GM19351 (cell line): ENCODE measurements around the gene RHOT2.

Experiments used
- ATAC-seq: cut with Tn5 transposase; IDR thresholded peaks from one replicate; pipeline ENCODE4 v1.9.1; 2021; ENCODE audit warnings: mild to moderate bottlenecking, moderate library complexity; ENCODE audit not compliant: unreplicated experiment

The RHOT2 gene

GRCh38 chr16:667780-668518 lies at the start of gene RHOT2:
Gene RHOT2 (plus strand): TSS chr16:668132. CDS start chr16:668200, 68 bp downstream.
- ATAC-seq, result peak; percentile 93

DNA sequence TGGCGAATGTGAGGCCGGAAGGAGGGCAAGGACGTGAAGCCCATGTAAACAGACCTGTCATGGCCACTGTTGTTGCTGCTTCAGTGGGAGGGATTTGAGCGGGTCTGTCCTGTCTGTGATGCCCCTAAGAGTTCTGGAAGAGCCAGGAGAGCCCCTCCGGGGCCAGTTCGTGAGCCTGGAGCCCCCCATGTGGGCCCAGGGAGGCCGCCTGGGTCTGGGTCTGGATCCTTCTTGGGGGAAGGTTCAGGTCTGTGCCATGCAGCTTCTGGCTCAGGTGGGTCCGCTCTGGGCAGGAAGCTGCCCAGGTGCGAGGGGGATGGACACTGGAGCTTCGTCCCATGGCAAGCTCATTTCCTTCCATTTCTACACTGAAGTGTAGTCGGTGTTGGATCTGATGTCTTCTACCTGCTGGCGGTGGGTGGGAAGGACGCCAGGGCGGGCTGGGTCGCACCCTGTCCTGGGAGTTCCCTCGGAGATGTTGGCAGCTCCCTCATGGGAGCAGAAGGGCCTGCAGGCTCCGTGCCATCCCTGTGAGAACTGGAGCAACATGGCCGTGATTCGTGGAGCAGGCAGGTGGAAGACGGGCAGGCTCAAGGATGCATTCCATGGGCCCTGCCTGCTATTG lies 48.3 kb upstream of the RHOT2 start:
- ATAC-seq, result no peak

- ATAC-seq, result no peak
These were observed 47.0 kb upstream of the RHOT2 start for GRCh38 chr16:620700-621525.

GRCh38 chr16:621526-622105 lies 46.3 kb upstream of the RHOT2 start:
- ATAC-seq, result no peak

DNA sequence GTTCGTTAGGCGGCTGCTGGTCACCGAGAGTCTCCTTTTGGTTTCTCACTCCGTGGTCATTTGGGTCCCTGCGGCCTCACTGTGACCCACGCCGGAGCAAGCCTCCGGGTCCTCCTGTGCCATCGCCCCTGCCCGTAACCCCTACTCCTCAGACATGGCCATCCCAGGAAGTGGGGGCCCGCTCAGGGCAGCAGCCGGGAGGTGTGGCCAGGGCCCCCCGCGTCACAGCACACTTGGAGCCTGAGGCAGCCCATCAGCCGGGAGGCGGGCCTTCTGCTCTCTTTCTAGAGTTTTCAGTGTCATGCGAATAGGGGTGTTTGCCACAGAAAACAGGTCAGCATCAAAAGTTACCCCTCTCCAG lies 45.0 kb upstream of the RHOT2 start:
- no peak for ATAC-seq

DNA sequence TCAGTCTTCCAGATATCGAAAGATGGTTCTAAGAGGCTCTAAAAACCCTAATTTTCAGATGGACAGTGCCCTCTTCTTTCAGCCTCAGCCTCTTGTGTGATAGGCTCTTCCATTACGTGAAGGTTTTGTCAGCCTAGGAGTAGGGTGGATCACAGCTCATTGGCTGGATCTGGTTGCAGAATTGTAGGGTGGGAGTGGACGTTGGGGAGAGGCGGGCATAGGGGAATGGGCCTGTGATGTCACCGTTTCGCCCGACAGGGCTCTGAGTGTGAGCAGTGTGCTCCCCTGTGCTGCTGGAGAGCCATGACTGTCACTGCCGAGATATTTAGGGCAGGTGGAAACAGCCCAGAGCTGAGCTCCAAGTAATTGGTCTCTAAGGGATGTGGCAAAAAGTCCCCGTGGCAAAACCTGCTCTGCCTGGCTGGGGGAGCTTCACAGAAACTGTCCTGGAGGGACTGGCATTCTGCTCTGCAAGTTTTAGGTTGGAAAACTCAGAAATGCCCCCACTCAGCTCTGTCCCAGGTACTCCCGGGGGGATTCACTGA lies 43.3 kb upstream of the RHOT2 start:
- ATAC-seq, result no peak

DNA sequence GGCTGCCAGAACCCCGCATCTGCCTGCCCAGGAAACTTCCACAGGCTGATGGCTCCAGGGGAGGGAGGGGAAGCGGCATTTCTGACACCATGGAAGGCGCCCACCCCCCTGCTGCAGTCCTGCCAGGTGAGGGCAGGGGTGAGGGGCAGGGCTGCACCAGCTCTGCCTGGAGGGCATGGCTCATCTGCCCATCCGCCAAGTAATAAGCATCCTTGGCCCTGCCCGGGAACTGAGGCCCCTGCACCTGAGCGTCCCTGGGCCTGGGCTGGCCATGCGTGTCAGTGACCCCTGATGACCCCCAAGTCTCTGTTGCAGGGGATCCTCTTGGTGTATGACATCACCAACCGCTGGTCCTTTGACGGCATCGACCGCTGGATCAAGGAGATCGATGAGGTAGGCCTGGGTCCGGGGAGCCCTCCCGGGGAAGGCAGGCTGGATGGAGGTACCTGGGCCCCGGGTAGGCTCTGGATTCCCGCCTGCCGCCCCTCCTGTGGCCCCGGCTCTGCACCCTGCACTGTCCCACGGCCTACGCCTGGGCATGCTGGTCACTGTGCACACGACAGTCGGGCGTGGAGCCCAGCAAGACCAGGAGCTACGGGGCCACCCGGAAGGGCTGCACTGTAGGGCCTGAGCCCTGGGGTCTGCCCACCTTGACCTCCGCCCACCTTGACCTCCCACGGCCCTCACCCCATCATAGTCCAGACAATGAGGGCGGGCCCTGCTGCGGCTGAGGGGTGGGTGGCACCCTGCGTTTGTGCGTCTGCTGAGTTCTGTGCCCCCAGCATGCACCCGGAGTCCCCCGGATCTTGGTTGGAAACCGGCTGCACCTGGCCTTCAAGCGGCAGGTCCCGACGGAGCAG lies 42.6 kb upstream of the RHOT2 start:
- no peak for ATAC-seq

DNA sequence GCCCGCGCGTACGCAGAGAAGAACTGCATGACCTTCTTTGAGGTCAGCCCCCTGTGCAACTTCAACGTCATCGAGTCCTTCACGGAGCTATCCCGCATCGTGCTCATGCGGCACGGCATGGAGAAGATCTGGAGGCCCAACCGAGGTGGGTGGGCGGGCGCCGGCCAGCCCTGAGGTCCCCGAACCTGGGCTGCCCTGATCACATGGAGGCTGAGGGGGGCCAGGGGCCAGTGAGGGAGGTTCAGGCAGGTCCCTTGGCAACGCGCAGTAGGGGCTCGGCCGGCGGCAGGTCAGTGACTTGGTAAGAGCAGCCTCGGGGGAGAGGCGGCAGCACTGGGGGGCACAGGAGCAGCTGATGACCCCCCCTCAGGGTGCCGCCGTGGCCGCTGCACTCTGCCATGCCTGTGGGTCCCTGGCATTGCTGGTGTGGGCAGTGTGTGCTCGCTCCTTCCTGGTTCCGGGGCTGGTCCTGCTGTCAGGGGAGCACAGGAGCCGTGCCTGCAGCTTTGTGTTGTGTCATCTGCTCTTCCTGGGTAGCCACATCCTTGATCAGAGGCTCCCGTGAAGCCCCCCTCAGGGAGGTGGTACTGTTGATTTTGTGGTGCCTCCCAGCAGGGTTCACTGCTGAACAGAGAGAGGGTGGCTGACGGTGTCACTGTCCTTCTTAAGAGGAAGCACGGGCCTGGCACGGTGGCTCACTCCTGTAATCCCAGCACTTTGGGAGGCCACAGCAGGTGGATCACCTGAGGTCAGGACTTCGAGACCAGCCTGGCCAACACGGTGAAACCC lies 41.8 kb upstream of the RHOT2 start:
- ATAC-seq, result no peak

DNA sequence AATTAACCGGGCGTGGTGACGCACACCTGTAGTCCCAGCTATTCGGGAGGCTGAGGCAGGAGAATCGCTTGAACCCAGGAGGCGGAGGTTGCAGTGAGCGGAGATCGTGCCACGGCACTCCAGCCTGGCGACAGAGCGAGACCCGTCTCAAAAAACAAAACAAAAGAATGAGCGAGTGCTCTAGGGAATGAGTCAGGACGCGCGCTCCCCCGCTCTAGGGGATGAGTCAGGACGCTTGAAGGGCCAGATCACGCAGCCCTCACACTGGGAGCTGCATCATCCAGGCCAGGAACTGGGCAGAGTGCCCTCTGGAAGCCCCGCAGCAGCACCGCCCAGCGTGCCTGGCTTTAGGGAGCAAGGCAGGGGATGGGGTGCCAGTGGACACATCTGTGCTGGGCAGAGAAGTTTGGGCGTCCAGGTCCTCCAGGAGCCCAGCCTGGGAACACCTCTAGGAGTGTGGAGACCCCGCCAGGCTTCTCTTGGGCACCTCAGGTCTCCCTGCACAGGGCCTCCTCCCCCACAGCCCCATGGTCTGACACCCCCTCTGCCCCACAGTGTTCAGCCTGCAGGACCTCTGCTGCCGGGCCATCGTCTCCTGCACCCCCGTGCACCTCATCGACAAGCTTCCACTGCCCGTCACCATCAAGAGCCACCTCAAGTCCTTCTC lies 41.0 kb upstream of the RHOT2 start:
- no peak for ATAC-seq

GRCh38 chr16:627454-628239 lies 40.3 kb upstream of the RHOT2 start:
- no peak for ATAC-seq

DNA sequence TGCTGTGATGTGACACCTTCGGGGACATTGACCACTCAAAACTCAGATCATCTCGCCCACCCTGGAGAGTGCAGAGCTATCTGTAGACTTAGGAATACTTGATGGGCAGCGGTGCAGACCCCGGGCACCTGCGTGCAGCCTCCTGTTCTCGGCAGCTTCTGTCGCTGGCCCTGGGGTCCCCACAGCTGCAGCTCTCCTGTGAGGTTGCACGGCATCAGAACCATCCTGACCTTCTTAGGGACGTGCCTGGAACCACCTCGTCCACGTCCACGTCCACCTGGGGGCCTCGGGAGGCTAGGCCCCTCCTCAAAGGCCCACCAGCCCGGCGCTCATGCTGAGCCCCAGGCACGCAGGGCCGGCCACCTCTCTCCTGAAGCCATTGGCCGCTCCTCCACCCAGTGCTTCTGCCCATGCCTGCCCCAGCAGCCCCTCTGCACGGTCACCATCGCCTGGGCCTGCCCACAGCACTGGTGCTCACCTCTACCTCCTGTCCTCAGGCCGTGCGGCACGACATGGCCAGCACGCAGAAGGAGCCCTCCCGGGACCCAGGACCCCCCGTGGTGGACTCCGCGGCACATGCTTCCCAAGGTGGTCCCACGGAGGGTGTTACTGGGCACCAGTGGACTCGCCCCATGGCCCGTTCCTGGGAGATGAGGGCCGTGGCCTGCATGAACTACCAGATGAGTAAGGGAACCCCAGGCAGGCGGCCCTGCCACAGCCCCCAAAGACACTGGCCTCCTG lies 39.4 kb upstream of the RHOT2 start:
- no peak for ATAC-seq

- ATAC-seq, result no peak
These were observed 38.6 kb upstream of the RHOT2 start for GRCh38 chr16:629185-629832.

DNA sequence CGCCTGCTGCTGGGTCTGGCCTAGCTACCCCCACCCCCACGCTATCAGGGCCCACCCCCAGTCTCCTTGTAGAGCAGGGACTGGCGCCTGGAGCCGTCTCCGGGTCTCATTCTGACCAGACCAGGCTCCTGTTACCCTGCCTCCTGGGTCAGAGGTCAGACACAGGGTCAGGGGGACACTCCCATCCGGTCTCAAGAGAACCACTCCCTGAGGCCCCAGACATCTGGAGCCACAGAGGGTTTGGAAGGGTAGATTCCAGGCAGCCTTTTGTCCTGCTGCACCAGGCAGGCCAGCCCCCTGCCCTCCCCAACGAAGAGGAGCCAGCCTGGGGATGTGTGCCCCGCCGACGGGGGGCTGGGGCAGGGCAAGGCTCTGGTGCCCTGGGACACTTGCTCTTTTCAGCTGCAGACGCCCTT lies 38.1 kb upstream of the RHOT2 start:
- ATAC-seq, result no peak

DNA sequence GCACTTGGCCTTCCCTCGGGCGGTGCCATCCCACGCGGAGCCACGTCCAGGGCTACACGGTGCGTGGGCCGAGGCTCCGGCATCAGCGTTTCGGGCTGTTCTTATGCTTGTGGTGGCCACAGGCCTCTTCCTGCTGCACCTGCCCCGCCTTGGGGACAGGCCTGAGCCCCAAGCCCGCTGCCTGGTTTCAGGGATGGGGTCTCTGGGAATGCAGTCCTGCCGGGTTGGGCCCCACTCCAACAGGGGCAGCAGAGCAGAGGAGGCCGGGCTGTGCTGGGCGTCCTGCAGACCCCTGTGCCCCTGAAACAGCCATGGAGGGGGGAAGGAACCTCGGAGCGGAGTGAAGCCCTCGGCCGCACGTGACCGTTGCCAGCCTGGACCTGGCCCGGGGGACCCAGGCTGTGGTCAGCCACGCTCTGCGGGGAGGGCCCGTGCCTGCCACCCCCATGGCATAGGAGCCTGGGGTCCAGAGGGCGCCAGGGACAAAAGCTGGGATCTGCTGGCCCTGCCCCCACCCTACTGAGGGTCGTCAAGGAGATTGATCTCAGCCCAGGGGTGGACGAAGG lies 37.6 kb upstream of the RHOT2 start:
- no peak for ATAC-seq

- ATAC-seq, result no peak
These were observed 37.0 kb upstream of the RHOT2 start, which contains the start of gene WFIKKN1 for GRCh38 chr16:630815-631405. Gene WFIKKN1 (plus strand): TSS chr16:630985. CDS start chr16:631254, 269 bp downstream.

DNA sequence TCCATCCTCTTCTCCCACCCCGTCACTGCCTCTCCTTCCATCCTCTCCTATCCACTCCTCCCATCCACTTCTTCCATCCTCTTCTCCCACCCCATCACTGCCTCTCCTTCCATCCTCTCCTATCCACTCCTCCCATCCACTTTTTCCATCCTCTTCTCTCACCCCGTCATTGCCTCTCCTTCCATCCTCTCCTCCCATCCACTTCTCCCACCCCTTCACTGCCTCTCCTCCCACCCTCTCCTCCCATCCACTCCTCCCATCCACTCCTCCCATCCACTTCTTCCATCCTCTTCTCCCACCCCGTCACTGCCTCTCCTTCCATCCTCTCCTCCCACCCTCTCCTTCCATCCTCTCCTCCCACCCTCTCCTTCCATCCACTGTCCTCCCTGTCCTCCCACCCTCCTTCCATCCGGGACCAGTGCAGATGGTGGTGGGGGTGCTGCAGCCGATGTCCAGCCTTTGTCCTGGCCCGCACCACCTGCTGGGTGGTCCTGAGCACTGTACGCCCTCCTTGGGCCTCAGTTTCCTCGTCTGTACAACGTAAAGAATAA lies 36.0 kb upstream of the RHOT2 start:
- no peak for ATAC-seq
